IMR-90 (cell line): Measurements from ENCODE around the gene TBXAS1. TPM values are rescaled to one million over a fixed set of nuclear protein-coding genes. Genes with fewer than 3 reads are reported as not detected.

ENCODE experiments used
- ATAC-seq: fragments of 200-7000 bp; cut with Tn5 transposase; 2 replicates; pipeline ENCODE4 v1.9.1; 2020; ENCODE audit warnings: low read depth, mild to moderate bottlenecking, moderate library complexity
- BruUV-seq: library from RNA; stranded (reverse); fragments of 400-500 nt; replicated peaks from 2 replicates; lab custom pipeline; 2021; lab: Mats Ljungman, UMichigan
- CTCF ChIA-PET: fragments of 300-600 bp; formaldehyde crosslinking; extraction: SDS; loops from one replicate; lab custom pipeline; 2021; ENCODE audit warnings: antibody characterized with exemption; lab: Yijun Ruan, JAX
- POLR2A ChIA-PET: fragments of 300-600 bp; sonication (Branson Sonifier 250); formaldehyde crosslinking; loops from one replicate; lab custom pipeline; 2022; ENCODE audit warnings: antibody characterized with exemption; ENCODE audit not compliant: unreplicated experiment; lab: Charles Lee
- DNase-seq: peaks from one replicate; pipeline ENCODE4 v3.0.0; 2013
- H2AFZ ChIP-seq: replicated peaks from 2 replicates; pipeline ENCODE3; 2013; ENCODE audit warnings: low read length, mild to moderate bottlenecking; ENCODE audit not compliant: poor library complexity
- H2AK5ac ChIP-seq: 2 replicates; pipeline ENCODE4 v1.6.1; 2013; ENCODE audit warnings: low read depth, low read length, inconsistent platforms
- H2AK9ac ChIP-seq: replicated peaks from 2 replicates; pipeline ENCODE3; 2013; ENCODE audit warnings: mild to moderate bottlenecking, low read depth, low read length, moderate library complexity; ENCODE audit not compliant: poor library complexity
- H2BK120ac ChIP-seq: 2 replicates; pipeline ENCODE4 v1.6.1; 2013; ENCODE audit warnings: low read depth, low read length, inconsistent platforms
- H2BK15ac ChIP-seq: 3 replicates; pipeline ENCODE4 v1.6.1; 2013; ENCODE audit warnings: low read depth, low read length, inconsistent platforms
- H2BK20ac ChIP-seq: 2 replicates; pipeline ENCODE4 v1.6.1; 2013; ENCODE audit warnings: low read depth, mild to moderate bottlenecking, inconsistent platforms, low read length, moderate library complexity
- H2BK5ac ChIP-seq: 2 replicates; pipeline ENCODE4 v1.6.1; 2013; ENCODE audit warnings: mild to moderate bottlenecking, low read depth, low read length, inconsistent platforms; ENCODE audit not compliant: poor library complexity, severe bottlenecking
- H3K14ac ChIP-seq: replicated peaks from 2 replicates; pipeline ENCODE4 v1.6.1; 2013; ENCODE audit warnings: low read depth, low read length, inconsistent platforms
- H3K18ac ChIP-seq: 2 replicates; pipeline ENCODE4 v1.6.1; 2013; ENCODE audit warnings: low read depth, low read length, control low read depth
- H3K23ac ChIP-seq: 2 replicates; pipeline ENCODE4 v1.6.1; 2013; ENCODE audit warnings: low read depth, low read length, inconsistent platforms
- H3K27ac ChIP-seq: 2 replicates; pipeline ENCODE4 v1.5.1; 2013; ENCODE audit warnings: mild to moderate bottlenecking, control low read depth, low read length; ENCODE audit not compliant: insufficient read depth
- H3K27me3 ChIP-seq: 2 replicates; pipeline ENCODE4 v1.6.1; 2013; ENCODE audit warnings: low read length; ENCODE audit not compliant: control insufficient read depth, insufficient read depth
- H3K36me3 ChIP-seq: 2 replicates; pipeline ENCODE4 v1.6.1; 2013; ENCODE audit warnings: low read length, mixed read lengths; ENCODE audit not compliant: control insufficient read depth, insufficient read depth
- H3K4ac ChIP-seq: 2 replicates; pipeline ENCODE4 v1.6.1; 2013; ENCODE audit warnings: low read depth, low read length, inconsistent platforms
- H3K4me1 ChIP-seq: 2 replicates; pipeline ENCODE4 v1.6.1; 2013; ENCODE audit warnings: low read length, mixed read lengths; ENCODE audit not compliant: control insufficient read depth, insufficient read depth
- H3K4me2 ChIP-seq: 2 replicates; pipeline ENCODE4 v1.6.1; 2013; ENCODE audit warnings: low read depth, mild to moderate bottlenecking, control low read depth, low read length, moderate library complexity
- H3K4me3 ChIP-seq: 2 replicates; pipeline ENCODE4 v1.5.1; 2013; ENCODE audit warnings: low read depth, mild to moderate bottlenecking, control low read depth, low read length, moderate library complexity; ENCODE audit not compliant: insufficient read depth
- H3K56ac ChIP-seq: 2 replicates; pipeline ENCODE4 v1.6.1; 2013; ENCODE audit warnings: low read length, inconsistent platforms; ENCODE audit not compliant: insufficient read depth; ENCODE audit errors: extremely low read depth
- H3K79me1 ChIP-seq, 2 experiments: 2 replicates each; pipeline ENCODE4 v1.6.1; 2013; ENCODE audit warnings: low read length in 2 of 2, inconsistent platforms in 1 of 2, low read depth in 1 of 2
- H3K9ac ChIP-seq: 2 replicates; pipeline ENCODE4 v1.6.1; 2013; ENCODE audit warnings: low read depth, low read length, control low read depth
- H3K9me1 ChIP-seq: 2 replicates; pipeline ENCODE4 v1.6.1; 2013; ENCODE audit warnings: low read length, inconsistent platforms; ENCODE audit not compliant: insufficient read depth
- H3K9me3 ChIP-seq: 2 replicates; pipeline ENCODE4 v1.6.1; 2013; ENCODE audit warnings: low read length; ENCODE audit not compliant: control insufficient read depth, insufficient read depth
- H4K20me1 ChIP-seq: 2 replicates; pipeline ENCODE4 v1.6.1; 2013; ENCODE audit warnings: low read length, inconsistent platforms; ENCODE audit not compliant: insufficient read depth
- H4K5ac ChIP-seq: 2 replicates; pipeline ENCODE4 v1.6.1; 2013; ENCODE audit warnings: mild to moderate bottlenecking, low read depth, low read length, control low read depth
- H4K8ac ChIP-seq, 2 experiments: 2 replicates each; pipeline ENCODE4 v1.6.1; 2013; ENCODE audit warnings: low read depth in 2 of 2, low read length in 2 of 2, control low read depth in 1 of 2, inconsistent platforms in 1 of 2
- H4K91ac ChIP-seq: 2 replicates; pipeline ENCODE4 v1.6.1; 2013; ENCODE audit warnings: low read depth, low read length, inconsistent platforms; ENCODE audit not compliant: insufficient read depth
- BHLHE40 ChIP-seq: fragments of 150-350 bp; IDR thresholded peaks from 2 replicates; pipeline ENCODE4 v1.6.1; 2016; ENCODE audit warnings: mild to moderate bottlenecking, low read depth, low read length
- NFE2L2 ChIP-seq: fragments of 150-350 bp; IDR thresholded peaks from 2 replicates; pipeline ENCODE4 v1.6.1; 2016; ENCODE audit warnings: low read depth, mild to moderate bottlenecking, low read length
- SMC3 ChIP-seq: fragments of 150-350 bp; IDR thresholded peaks from 2 replicates; pipeline ENCODE4 v1.6.1; 2016; ENCODE audit warnings: low read depth, mild to moderate bottlenecking, antibody characterized with exemption, low read length, moderate library complexity
- WGBS, 2 experiments: methylation state at CpG; one replicate each; pipeline versions ENCODE4 v1.1.5 to v1.1.7; 2013; ENCODE audit warnings: missing lambda C conversion rate in 2 of 2; ENCODE audit not compliant: insufficient read length in 1 of 2; ENCODE audit errors: extremely low coverage in 2 of 2; 5-methylcytosine and 5-hydroxymethylcytosine counted together
- dilution Hi-C: fragments of 300-500 bp; cut with HindIII; formaldehyde crosslinking; loops from one replicate; pipeline ENCODE4 v1.14.3; 2018; ENCODE audit warnings: low sequenced_read_pairs; ENCODE audit not compliant: unreplicated experiment
- in situ Hi-C: fragments of 300-500 bp; cut with MboI; formaldehyde crosslinking; loops from 3 replicates; pipeline ENCODE4 v1.14.3; 2019; ENCODE audit warnings: low sequenced_read_pairs, inconsistent platforms, mixed read lengths
- intact Hi-C: fragments of 100-400 bp; cut with micrococcal nuclease; formaldehyde crosslinking; loops from 2 replicates; pipeline ENCODE4 v1.10.0; 2022
- polyA plus RNA-seq, 3 experiments: library from polyadenylated mRNA; depleted of rRNA; stranded (reverse); fragments of >200 nt; gene quantifications; 2 replicates each; pipeline ENCODE4 v1.2.3, GENCODE V29; 2012; ENCODE audit warnings: low replicate concordance in 1 of 3
- total RNA-seq: library from RNA; depleted of rRNA; stranded (reverse); fragments of >200 nt; gene quantifications from 2 replicates; pipeline ENCODE4 v1.2.3, GENCODE V29; 2012

The TBXAS1 gene
- total and polyA plus RNA-seq, 2 of the 4 experiments (the other 2 are of a cell fraction): 5.9 to 10.8 TPM

GRCh38 chr7:139823959-139824521, 5.0 kb upstream of the TBXAS1 start:
- intact Hi-C loops: loop anchor here (1.0 to 2.0 kb wide), 2 partner anchors 48 to 91 kb away; no protein-coding TSS in a partner anchor
- no peak overlapping the region for H3K4me3 ChIP-seq
- peaks cover 22% of the 10 kb centered on the region for H3K4me1 ChIP-seq
- H4K5ac ChIP-seq: peak overlapping the region; percentile 85
- H3K4ac ChIP-seq: peak overlapping the region; percentile 89
- peak overlapping the region; percentile 72; the same call in 1 of the 2 replicates for H3K23ac ChIP-seq
- peaks cover 0 to 6% of the 10 kb centered on the region in 2 experiments; a peak in 2 of 4 replicates for H3K79me1 ChIP-seq
- DNase-seq: peak; percentile 90
- H4K91ac ChIP-seq: peak overlapping the region; percentile 77
- dilution Hi-C loops: no loop called here
- peak overlapping the region; percentile 57 for H3K14ac ChIP-seq
- peak overlapping the region; percentile 58 for H3K56ac ChIP-seq
- peak overlapping the region; percentile 87 for H2BK120ac ChIP-seq
- H2AFZ ChIP-seq: peak overlapping the region; percentile 71
- no peaks in the 10 kb centered on the region for H3K36me3 ChIP-seq
- peak overlapping the region; percentile 74 for H2BK5ac ChIP-seq
- peak overlapping the region; percentile 28 to 74; a peak in 3 of 4 replicates for H4K8ac ChIP-seq
- H3K9ac ChIP-seq: peak overlapping the region; percentile 52
- no peaks in the 10 kb centered on the region for H4K20me1 ChIP-seq
- peak; percentile 79 for ATAC-seq
- in situ Hi-C loops: no loop called here
- POLR2A ChIA-PET: interaction anchor here (0.6 to 0.9 kb wide), 2 partner anchors 46 to 324 kb away, joined by 3 to 5 read pairs; partner anchors contain the start of gene HIPK2
- H3K18ac ChIP-seq: peak overlapping the region; percentile 93
- peak overlapping the region; percentile 92 for H2BK20ac ChIP-seq
- 0% methylated on average over 5 of the region's 8 CpGs; no CpG with 5 or more reads in 1 of the 2 experiments for WGBS, 2 experiments
- peaks cover 12% of the 10 kb centered on the region for H3K9me1 ChIP-seq
- CTCF ChIA-PET: interaction anchor here (0.8 to 1.0 kb wide), 2 partner anchors 15 to 137 kb away, joined by 6 to 8 read pairs; no protein-coding TSS in a partner anchor
- peak overlapping the region; percentile 78 for H2AK5ac ChIP-seq
- H3K4me2 ChIP-seq: peak overlapping the region; percentile 64
- BruUV-seq: no TSS peak
- peaks cover 9% of the 10 kb centered on the region; the same call in 1 of the 2 replicates for H3K27me3 ChIP-seq
- H3K9me3 ChIP-seq: no peaks in the 10 kb centered on the region; the same call in 1 of the 2 replicates
- H2AK9ac ChIP-seq: peak overlapping the region; percentile 67
- H3K27ac ChIP-seq: peak overlapping the region; percentile 91
- H2BK15ac ChIP-seq: peak overlapping the region; percentile 54; the same call in 2 of the 3 replicates
- TF ChIP-seq NFE2L2 (no peak), SMC3 (peak; percentile 1; the same call in 1 of the 2 replicates), BHLHE40 (peak; percentile 96)
